H9 (cell line): ENCODE results near the gene ATP8B4. TPM values are rescaled to one million over a fixed set of nuclear protein-coding genes. Genes with fewer than 3 reads are reported as not detected.

ENCODE experiments used
- DNase-seq: peaks from one replicate; pipeline ENCODE4 v3.0.0-alpha.2; 2017
- H2AFZ ChIP-seq: one replicate; pipeline ENCODE4 v1.6.1; 2013; ENCODE audit warnings: mild to moderate bottlenecking, low read length, control low read depth, moderate library complexity
- H2AK5ac ChIP-seq: 2 replicates; pipeline ENCODE4 v1.6.1; 2013; ENCODE audit warnings: low read length, control low read depth, mixed read lengths; ENCODE audit not compliant: insufficient read length
- H2BK120ac ChIP-seq: one replicate; pipeline ENCODE4 v1.6.1; 2013; ENCODE audit warnings: low read depth, mild to moderate bottlenecking, low read length, control low read depth, inconsistent platforms; ENCODE audit not compliant: poor library complexity, severe bottlenecking
- H2BK12ac ChIP-seq: 2 replicates; pipeline ENCODE4 v1.6.1; 2013; ENCODE audit warnings: low read length, control low read depth, mixed read lengths, low read depth; ENCODE audit not compliant: insufficient read length
- H2BK15ac ChIP-seq: 2 replicates; pipeline ENCODE4 v1.6.1; 2013; ENCODE audit warnings: low read depth, low read length, control low read depth
- H2BK20ac ChIP-seq: one replicate; pipeline ENCODE4 v1.6.1; 2013; ENCODE audit warnings: low read depth, mild to moderate bottlenecking, low read length, control low read depth, inconsistent platforms; ENCODE audit not compliant: poor library complexity, severe bottlenecking
- H2BK5ac ChIP-seq: 2 replicates; pipeline ENCODE4 v1.6.1; 2013; ENCODE audit warnings: low read length, control low read depth, mixed read lengths; ENCODE audit not compliant: insufficient read length
- H3K14ac ChIP-seq: 2 replicates; pipeline ENCODE4 v1.6.1; 2013; ENCODE audit warnings: low read length, control low read depth; ENCODE audit not compliant: insufficient read depth
- H3K18ac ChIP-seq: 2 replicates; pipeline ENCODE4 v1.6.1; 2013; ENCODE audit warnings: low read depth, mild to moderate bottlenecking, mixed read lengths, low read length, control low read depth; ENCODE audit not compliant: insufficient read length
- H3K23ac ChIP-seq: 2 replicates; pipeline ENCODE4 v1.6.1; 2013; ENCODE audit warnings: low read length, control low read depth, mixed read lengths, low read depth; ENCODE audit not compliant: insufficient read length
- H3K23me2 ChIP-seq: 2 replicates; pipeline ENCODE4 v1.6.1; 2013; ENCODE audit warnings: low read depth, mild to moderate bottlenecking, mixed read lengths, low read length, control low read depth; ENCODE audit not compliant: insufficient read length, poor library complexity, severe bottlenecking
- H3K27ac ChIP-seq: 2 replicates; pipeline ENCODE4 v1.5.1; 2013; ENCODE audit warnings: low read length, control low read depth, mixed read lengths, low read depth; ENCODE audit not compliant: insufficient read length
- H3K27me3 ChIP-seq: 2 replicates; pipeline ENCODE4 v1.6.1; 2013; ENCODE audit warnings: low read length, control low read depth, inconsistent platforms; ENCODE audit not compliant: insufficient read depth
- H3K4ac ChIP-seq: 2 replicates; pipeline ENCODE4 v1.6.1; 2013; ENCODE audit warnings: low read depth, mild to moderate bottlenecking, control low read depth, inconsistent platforms, low read length, moderate library complexity
- H3K4me1 ChIP-seq: 2 replicates; pipeline ENCODE4 v1.6.1; 2013; ENCODE audit warnings: low read length, control low read depth, inconsistent platforms; ENCODE audit not compliant: insufficient read depth
- H3K4me2 ChIP-seq: 2 replicates; pipeline ENCODE4 v1.6.1; 2013; ENCODE audit warnings: low read length, control low read depth, mixed read lengths; ENCODE audit not compliant: insufficient read length, insufficient read depth
- H3K56ac ChIP-seq: 2 replicates; pipeline ENCODE4 v1.6.1; 2013; ENCODE audit warnings: low read depth, mild to moderate bottlenecking, mixed read lengths, low read length, control low read depth; ENCODE audit not compliant: insufficient read length
- H3K79me1 ChIP-seq: 2 replicates; pipeline ENCODE4 v1.6.1; 2013; ENCODE audit warnings: low read depth, mild to moderate bottlenecking, moderate library complexity, low read length, control low read depth, inconsistent platforms; ENCODE audit not compliant: insufficient read depth, poor library complexity, severe bottlenecking
- H3K79me2 ChIP-seq: 2 replicates; pipeline ENCODE4 v1.6.1; 2013; ENCODE audit warnings: low read length, control low read depth, inconsistent platforms; ENCODE audit not compliant: insufficient read depth
- H3K9ac ChIP-seq: 2 replicates; pipeline ENCODE4 v1.6.1; 2013; ENCODE audit warnings: low read length, control low read depth, mixed read lengths; ENCODE audit not compliant: insufficient read length; ENCODE audit errors: extremely low read depth
- H3K9me3 ChIP-seq: one replicate; pipeline ENCODE4 v1.6.1; 2013; ENCODE audit warnings: low read depth, low read length, inconsistent platforms; ENCODE audit not compliant: control insufficient read depth
- H3T11ph ChIP-seq: one replicate; pipeline ENCODE4 v1.6.1; 2013; ENCODE audit warnings: mild to moderate bottlenecking, low read length, control low read depth, inconsistent platforms
- H4K20me1 ChIP-seq: one replicate; pipeline ENCODE4 v1.6.1; 2013; ENCODE audit not compliant: control insufficient read depth, insufficient read length, insufficient read depth
- H4K5ac ChIP-seq: 2 replicates; pipeline ENCODE4 v1.6.1; 2013; ENCODE audit warnings: low read depth, mild to moderate bottlenecking, mixed read lengths, low read length, control low read depth; ENCODE audit not compliant: insufficient read length
- H4K8ac ChIP-seq: replicated peaks from 2 replicates; pipeline ENCODE4 v1.6.1; 2013; ENCODE audit warnings: low read length, control low read depth, mixed read lengths, low read depth; ENCODE audit not compliant: insufficient read length
- H4K91ac ChIP-seq: 2 replicates; pipeline ENCODE4 v1.6.1; 2013; ENCODE audit warnings: low read depth, mild to moderate bottlenecking, moderate library complexity, mixed read lengths, low read length, control low read depth; ENCODE audit not compliant: insufficient read length
- H3K27ac Mint-ChIP-seq, 3 experiments: 2 replicates in 2 of 3; 3 replicates in 1 of 3; pipeline ENCODE4 v1.8.0; 2020 to 2021; ENCODE audit warnings: mixed read lengths in 3 of 3, mild to moderate bottlenecking in 1 of 3, moderate library complexity in 1 of 3
- H3K27me3 Mint-ChIP-seq: 2 replicates; pipeline ENCODE4 v1.8.0; 2021; ENCODE audit warnings: low read depth, mild to moderate bottlenecking, moderate library complexity, mixed read lengths
- H3K36me3 Mint-ChIP-seq, 3 experiments: 2 replicates in 2 of 3; 3 replicates in 1 of 3; pipeline ENCODE4 v1.8.0; 2020 to 2021; ENCODE audit warnings: low read depth in 3 of 3, mixed read lengths in 3 of 3; ENCODE audit not compliant: insufficient read depth in 1 of 3
- H3K4me1 Mint-ChIP-seq, 2 experiments: 2 replicates each; pipeline ENCODE4 v1.8.0; 2020; ENCODE audit warnings: mixed read lengths in 2 of 2
- H3K4me3 Mint-ChIP-seq, 2 experiments: 2 replicates in 1 of 2; 3 replicates in 1 of 2; pipeline ENCODE4 v1.8.0; 2020 to 2021; ENCODE audit warnings: mild to moderate bottlenecking in 2 of 2, mixed read lengths in 2 of 2, moderate library complexity in 1 of 2
- H3K9me3 Mint-ChIP-seq, 2 experiments: 2 replicates in 1 of 2; 3 replicates in 1 of 2; pipeline ENCODE4 v1.8.0; 2020; ENCODE audit warnings: mild to moderate bottlenecking in 2 of 2, mixed read lengths in 2 of 2, moderate library complexity in 1 of 2
- WGBS: extraction: QIAGEN DNeasy Blood & Tissue Kit; methylation state at CpG from one replicate; pipeline ENCODE4 v1.1.7; 2013; ENCODE audit warnings: missing lambda C conversion rate, low lambda C conversion rate, mixed read lengths; ENCODE audit not compliant: insufficient read length; ENCODE audit errors: extremely low coverage; 5-methylcytosine and 5-hydroxymethylcytosine counted together
- total RNA-seq: library from RNA; stranded (reverse); gene quantifications from 2 replicates; pipeline ENCODE4 v1.2.1, GENCODE V29; 2021
- TF ChIP-seq, protein P1 (sequence below): fragments of 200-600 bp; sonication (generic); conservative IDR thresholded peaks from 3 replicates; pipeline ENCODE4 v1.8.0; 2021; ENCODE audit warnings: antibody characterized with exemption, mild to moderate bottlenecking

Gene ATP8B4
- total RNA-seq, 1 experiment from 2014 or later, result 0.52 TPM

DNA sequence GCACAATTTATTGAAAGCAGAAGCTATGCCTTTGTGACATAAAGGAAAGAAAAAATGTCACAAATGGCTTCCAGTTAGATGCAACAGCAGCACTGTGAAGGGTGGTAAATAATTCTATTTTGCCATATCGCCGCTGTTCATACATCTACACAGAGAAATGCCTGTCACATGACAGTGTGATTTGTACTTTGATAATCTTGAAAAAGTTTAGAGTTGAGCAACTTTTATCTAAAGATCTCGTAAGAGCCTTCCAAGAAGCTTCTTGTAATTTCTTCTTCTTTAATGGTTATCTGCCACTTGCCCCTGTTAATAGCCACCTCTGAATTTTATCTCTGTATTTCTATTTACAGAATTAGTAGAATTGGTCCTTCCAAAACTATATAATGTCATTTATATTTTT lies 192.3 kb downstream of the ATP8B4 start:
- Histone ChIP-seq H2BK15ac (no peak overlapping the region), H3K9me3 (no peaks in the 10 kb centered on the region), H4K5ac (no peak overlapping the region), H3K14ac (no peak overlapping the region), H2AFZ (no peak overlapping the region), H2BK120ac (no peak overlapping the region), H3K18ac (no peak overlapping the region), H3K4ac (no peak overlapping the region), H2BK5ac (no peak overlapping the region), H2BK20ac (no peak overlapping the region), H3K27me3 (no peaks in the 10 kb centered on the region), H4K91ac (no peak overlapping the region), H3K23me2 (no peaks in the 10 kb centered on the region), H2BK12ac (no peak overlapping the region), H4K20me1 (no peaks in the 10 kb centered on the region), H3K79me2 (no peaks in the 10 kb centered on the region), H3K56ac (no peak overlapping the region), H3K4me1 (no peaks in the 10 kb centered on the region), H3K23ac (no peak overlapping the region), H3T11ph (no peak overlapping the region), H3K27ac (no peak overlapping the region), H4K8ac (no peak overlapping the region), H3K4me2 (no peak overlapping the region), H2AK5ac (no peak overlapping the region), H3K79me1 (no peaks in the 10 kb centered on the region), H3K9ac (no peak overlapping the region)
- no CpG with 5 or more reads among the region's 3 CpGs for WGBS
- Mint-ChIP-seq H3K27ac (no peak overlapping the region), H3K9me3 (no peaks in the 10 kb centered on the region), H3K4me3 (no peak overlapping the region), H3K27me3 (no peaks in the 10 kb centered on the region), H3K4me1 (peaks cover 8 to 13% of the 10 kb centered on the region in 2 experiments), H3K36me3 (no peaks in the 10 kb centered on the region)
- DNase-seq, result no peak
- TF ChIP-seq, protein P1, sequence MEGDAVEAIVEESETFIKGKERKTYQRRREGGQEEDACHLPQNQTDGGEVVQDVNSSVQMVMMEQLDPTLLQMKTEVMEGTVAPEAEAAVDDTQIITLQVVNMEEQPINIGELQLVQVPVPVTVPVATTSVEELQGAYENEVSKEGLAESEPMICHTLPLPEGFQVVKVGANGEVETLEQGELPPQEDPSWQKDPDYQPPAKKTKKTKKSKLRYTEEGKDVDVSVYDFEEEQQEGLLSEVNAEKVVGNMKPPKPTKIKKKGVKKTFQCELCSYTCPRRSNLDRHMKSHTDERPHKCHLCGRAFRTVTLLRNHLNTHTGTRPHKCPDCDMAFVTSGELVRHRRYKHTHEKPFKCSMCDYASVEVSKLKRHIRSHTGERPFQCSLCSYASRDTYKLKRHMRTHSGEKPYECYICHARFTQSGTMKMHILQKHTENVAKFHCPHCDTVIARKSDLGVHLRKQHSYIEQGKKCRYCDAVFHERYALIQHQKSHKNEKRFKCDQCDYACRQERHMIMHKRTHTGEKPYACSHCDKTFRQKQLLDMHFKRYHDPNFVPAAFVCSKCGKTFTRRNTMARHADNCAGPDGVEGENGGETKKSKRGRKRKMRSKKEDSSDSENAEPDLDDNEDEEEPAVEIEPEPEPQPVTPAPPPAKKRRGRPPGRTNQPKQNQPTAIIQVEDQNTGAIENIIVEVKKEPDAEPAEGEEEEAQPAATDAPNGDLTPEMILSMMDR, result no peak
